Erythroblast (primary cell): ENCODE measurements around the gene PTPRM.

Experiments
- DNase-seq, 2 experiments: peaks; one replicate each; lab custom pipeline; 2025; lab: John Stamatoyannopoulos, UW
- GATA1 ChIP-seq: IDR thresholded peaks from 2 replicates; pipeline ENCODE4 v1.6.1; 2011; ENCODE audit warnings: low read depth, mild to moderate bottlenecking, control low read depth, low read length, moderate library complexity
- POLR2A ChIP-seq: IDR thresholded peaks from 2 replicates; pipeline ENCODE4 v1.6.1; 2011; ENCODE audit warnings: mild to moderate bottlenecking, low read length

The PTPRM gene

GRCh38 chr18:8350628-8351027, 783.5 kb downstream of the PTPRM start:
- TF ChIP-seq GATA1: no peak
- no peak for TF ChIP-seq POLR2A
- no peak for DNase-seq

- no peak for DNase-seq
- TF ChIP-seq POLR2A: no peak
- no peak for TF ChIP-seq GATA1
Measured at GRCh38 chr18:8351161-8351560, 784.0 kb downstream of the PTPRM start.

DNA sequence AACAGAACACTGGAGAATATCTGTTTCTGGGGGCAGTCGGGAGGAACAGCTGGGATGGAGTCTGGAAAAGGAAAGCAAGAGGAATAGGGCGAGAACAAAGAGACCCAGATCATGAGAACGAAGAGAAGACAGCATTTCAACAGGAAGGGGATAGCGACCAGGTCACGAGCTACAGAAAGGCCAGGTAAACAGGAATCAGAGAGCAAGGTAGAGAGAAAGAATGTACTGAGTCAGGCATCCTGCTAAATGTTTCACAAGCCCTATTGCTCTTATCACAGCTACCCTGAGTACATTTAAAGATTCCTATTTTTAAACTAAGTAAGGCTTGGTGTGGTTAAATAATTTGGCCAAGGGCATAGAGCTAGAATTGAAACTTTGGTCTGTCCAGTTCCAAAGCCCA, 787.2 kb downstream of the PTPRM start:
- no peak for DNase-seq
- TF ChIP-seq GATA1: no peak
- no peak for TF ChIP-seq POLR2A

- no peak for TF ChIP-seq POLR2A
- no peak for DNase-seq
Measured at GRCh38 chr18:8356001-8356400, 788.9 kb downstream of the PTPRM start.

- TF ChIP-seq POLR2A (no peak), GATA1 (no peak)
- no peak for DNase-seq
Measured at GRCh38 chr18:8357320-8357719, 790.2 kb downstream of the PTPRM start.

GRCh38 chr18:8358033-8358765, 791.1 kb downstream of the PTPRM start:
- no peak for TF ChIP-seq POLR2A
- no peak for TF ChIP-seq GATA1
- no peak for DNase-seq

DNA sequence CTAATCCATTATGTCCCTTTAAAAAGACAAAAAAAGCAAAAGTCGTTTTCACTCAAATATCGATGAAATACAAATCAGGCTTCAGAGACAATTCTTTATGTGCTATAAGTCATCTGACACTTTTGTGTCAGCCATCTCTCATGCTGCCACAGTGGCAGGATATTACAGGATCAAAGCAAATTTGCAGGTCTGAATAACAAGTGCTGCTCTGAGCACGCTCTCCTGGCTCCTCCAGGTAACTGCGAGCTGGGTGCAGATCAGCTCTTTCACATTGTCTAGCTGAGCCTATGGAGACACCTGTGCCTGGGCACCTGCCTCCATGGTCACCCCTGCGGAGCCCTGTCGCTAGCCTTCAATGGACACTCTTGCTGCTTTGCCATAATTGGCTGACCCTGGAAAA, 792.0 kb downstream of the PTPRM start:
- no peak for TF ChIP-seq GATA1
- TF ChIP-seq POLR2A: no peak
- no peak for DNase-seq

DNA sequence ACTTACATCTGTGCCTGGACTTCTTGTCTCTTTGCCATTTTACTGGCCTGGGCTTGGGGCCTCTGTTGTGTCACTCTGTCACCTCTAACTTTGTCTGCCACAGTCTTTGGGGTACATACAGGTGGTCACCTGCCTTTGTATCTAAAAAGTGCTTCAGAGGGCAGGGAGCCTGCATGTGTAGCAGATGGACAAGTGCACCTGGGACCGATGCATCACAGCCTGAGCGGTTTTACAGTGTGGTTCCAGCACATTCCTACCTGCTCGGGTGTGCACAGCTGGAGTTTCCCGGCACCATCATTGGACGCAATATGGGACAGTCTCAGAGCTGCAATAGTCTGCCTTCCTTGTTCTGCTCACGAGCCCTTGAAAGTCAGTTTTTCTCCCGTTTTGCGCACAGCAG, 792.4 kb downstream of the PTPRM start:
- no peak for TF ChIP-seq POLR2A
- no peak for TF ChIP-seq GATA1
- DNase-seq: no peak

DNA sequence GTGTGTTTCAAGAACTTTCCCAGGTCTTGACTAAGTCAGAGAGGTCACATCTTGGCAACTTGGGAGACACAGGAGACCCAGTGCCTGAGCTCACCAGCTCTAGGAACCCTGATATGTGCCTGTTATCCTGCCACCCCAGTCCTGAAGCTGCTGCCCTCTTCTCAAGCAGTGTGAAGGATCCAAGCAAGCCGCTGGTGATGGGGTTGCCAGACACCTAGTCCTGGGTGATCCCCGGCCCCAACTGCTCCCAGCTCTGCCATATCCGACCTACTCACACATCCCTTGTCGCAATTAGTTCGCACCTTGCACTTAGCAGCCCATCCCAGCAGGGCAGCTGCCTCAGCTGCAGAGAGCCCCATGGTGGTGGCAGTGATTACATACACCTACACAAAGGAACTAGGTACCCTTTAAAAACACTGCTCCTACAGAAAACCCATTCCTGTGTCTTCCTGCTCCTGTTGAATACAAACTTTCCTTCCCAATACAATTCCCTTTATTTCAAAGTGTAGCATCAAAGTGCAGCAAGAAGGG, 794.9 kb downstream of the PTPRM start:
- no peak for TF ChIP-seq POLR2A
- no peak for TF ChIP-seq GATA1
- no peak for DNase-seq

- no peak for DNase-seq
- TF ChIP-seq GATA1 (no peak), POLR2A (no peak)
Measured at GRCh38 chr18:8362863-8363262, 795.7 kb downstream of the PTPRM start.

- no peak for DNase-seq
- TF ChIP-seq POLR2A (no peak), GATA1 (no peak)
Measured at GRCh38 chr18:8364385-8364784, 797.3 kb downstream of the PTPRM start.

GRCh38 chr18:8365006-8365405, 797.9 kb downstream of the PTPRM start:
- TF ChIP-seq POLR2A: no peak
- no peak for TF ChIP-seq GATA1

DNA sequence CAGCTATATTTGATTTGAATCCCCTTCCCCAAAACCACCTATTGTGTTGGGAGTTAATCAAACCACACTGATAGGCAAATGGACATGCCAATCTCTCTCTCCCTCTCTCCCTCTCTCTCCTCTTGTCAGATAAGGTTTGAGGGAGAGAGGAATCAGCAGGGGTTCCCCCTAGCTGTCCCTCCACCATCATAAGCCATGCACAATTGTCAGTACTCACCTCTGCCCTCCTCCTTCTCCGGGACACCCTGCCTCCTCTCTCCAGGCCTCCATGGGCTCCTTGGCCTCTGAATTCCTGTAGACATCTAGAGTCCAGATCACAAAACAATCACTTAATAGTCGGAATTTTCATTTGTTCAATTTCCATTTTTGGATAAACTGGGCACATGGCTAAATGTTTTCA, 798.4 kb downstream of the PTPRM start:
- no peak for DNase-seq
- no peak for TF ChIP-seq POLR2A
- no peak for TF ChIP-seq GATA1

More at GRCh38 chr18:8365006-8365405, 797.9 kb downstream of the PTPRM start:
- DNase-seq: no peak

GRCh38 chr18:8366070-8366469, 799.0 kb downstream of the PTPRM start:
- TF ChIP-seq GATA1 (no peak), POLR2A (no peak)
- no peak for DNase-seq

GRCh38 chr18:8366656-8367055, 799.5 kb downstream of the PTPRM start:
- TF ChIP-seq POLR2A: no peak
- no peak for TF ChIP-seq GATA1
- DNase-seq: no peak
